H1 (cell line): ENCODE data around the gene KCNJ4.

Experiments used
- CEBPB ChIP-seq: IDR thresholded peaks from 2 replicates; pipeline ENCODE4 v1.6.1; 2012; ENCODE audit warnings: low read depth, low read length
- CHD2 ChIP-seq: IDR thresholded peaks from 2 replicates; pipeline ENCODE4 v1.6.1; 2012; ENCODE audit warnings: low read length, improper control_type of control experiment
- EGR1 ChIP-seq: IDR thresholded peaks from 2 replicates; pipeline ENCODE4 v1.6.1; 2011; ENCODE audit warnings: low read depth, low read length, borderline replicate concordance
- EP300 ChIP-seq, 2 experiments: IDR thresholded peaks; 1 replicate in 1 of 2; 2 replicates in 1 of 2; pipeline ENCODE4 v1.6.1; 2011 to 2012; ENCODE audit warnings: low read depth in 2 of 2, low read length in 2 of 2, mild to moderate bottlenecking in 2 of 2, borderline replicate concordance in 1 of 2, inconsistent platforms in 1 of 2, moderate library complexity in 1 of 2
- POLR2A ChIP-seq, 2 experiments: IDR thresholded peaks; 1 replicate in 1 of 2; 2 replicates in 1 of 2; pipeline ENCODE4 v1.6.1; 2011; ENCODE audit warnings: low read depth in 2 of 2, low read length in 2 of 2, mild to moderate bottlenecking in 2 of 2; ENCODE audit errors: control extremely low read depth in 1 of 2
- POLR2AphosphoS5 ChIP-seq: IDR thresholded peaks from 2 replicates; pipeline ENCODE4 v1.6.1; 2011; ENCODE audit warnings: low read depth, low read length
- SIN3A ChIP-seq, 2 experiments: IDR thresholded peaks in 1 of 2; conservative IDR thresholded peaks in 1 of 2; 2 replicates each; pipeline ENCODE4 v1.6.1; 2011 to 2012; ENCODE audit warnings: low read length in 2 of 2, improper control_type of control experiment in 1 of 2, low read depth in 1 of 2, mild to moderate bottlenecking in 1 of 2
- SP1 ChIP-seq: IDR thresholded peaks from 2 replicates; pipeline ENCODE4 v1.6.1; 2011; ENCODE audit warnings: low read depth, low read length
- TCF12 ChIP-seq: IDR thresholded peaks from 2 replicates; pipeline ENCODE4 v1.6.1; 2011; ENCODE audit warnings: low read depth, mild to moderate bottlenecking, low read length
- YY1 ChIP-seq: IDR thresholded peaks from 2 replicates; pipeline ENCODE4 v1.6.1; 2011; ENCODE audit warnings: low read depth, mild to moderate bottlenecking, low read length
- TF ChIP-seq, protein P1 (sequence below), 3 experiments: IDR thresholded peaks; 1 replicate in 2 of 3; 2 replicates in 1 of 3; pipeline versions ENCODE4 v1.5.1 to v1.6.1; 2011; ENCODE audit warnings: low read length in 3 of 3, mild to moderate bottlenecking in 3 of 3, inconsistent platforms in 2 of 3, low read depth in 1 of 3, moderate library complexity in 1 of 3; ENCODE audit not compliant: insufficient read depth in 1 of 3; ENCODE audit errors: control extremely low read depth in 1 of 3
- TF ChIP-seq, protein P2 (sequence below): IDR thresholded peaks from 2 replicates; pipeline ENCODE4 v1.6.1; 2011; ENCODE audit warnings: low read depth, mild to moderate bottlenecking, low read length; ENCODE audit not compliant: insufficient read depth

DNA sequence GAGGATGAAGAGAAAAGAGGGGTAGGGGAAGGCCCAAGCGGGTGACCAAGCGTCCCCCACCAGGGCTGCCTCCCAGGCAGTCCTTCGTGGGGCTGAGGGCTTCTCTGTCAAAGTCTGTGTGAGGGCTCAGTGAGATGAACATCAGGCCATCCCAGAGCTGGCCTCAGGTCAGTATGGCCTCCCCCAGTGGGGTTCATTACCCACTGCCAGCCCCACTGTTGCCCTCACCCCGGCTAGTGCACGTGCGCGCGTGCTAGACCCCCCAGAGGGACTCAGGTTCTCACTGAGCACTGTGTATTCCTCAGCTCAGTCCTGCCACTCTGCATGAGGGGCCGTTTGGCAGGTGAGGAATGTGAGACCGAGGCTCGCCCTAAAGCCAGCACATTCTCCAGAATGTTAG, 16.2 kb upstream of the KCNJ4 start:
- TF ChIP-seq CHD2 (no peak), EP300 (IDR thresholded peaks at IDR 0.05; ENCODE audit: borderline replicate concordance in 1 of 2, low read depth in 2 of 2, low read length in 2 of 2) (no peak), EGR1 (no peak), POLR2A (IDR thresholded peaks at IDR 0.05; ENCODE audit: control extremely low read depth in 1 of 2, low read depth in 2 of 2, low read length in 2 of 2) (no peak), SIN3A (conservative IDR thresholded peaks at IDR 0.05 in 1 of 2, IDR thresholded peaks at IDR 0.05 in 1 of 2; ENCODE audit: low read depth in 1 of 2, low read length in 2 of 2) (no peak), CEBPB (no peak), TCF12 (no peak), SP1 (no peak), YY1 (no peak), POLR2AphosphoS5 (no peak)
- TF ChIP-seq, protein P1, sequence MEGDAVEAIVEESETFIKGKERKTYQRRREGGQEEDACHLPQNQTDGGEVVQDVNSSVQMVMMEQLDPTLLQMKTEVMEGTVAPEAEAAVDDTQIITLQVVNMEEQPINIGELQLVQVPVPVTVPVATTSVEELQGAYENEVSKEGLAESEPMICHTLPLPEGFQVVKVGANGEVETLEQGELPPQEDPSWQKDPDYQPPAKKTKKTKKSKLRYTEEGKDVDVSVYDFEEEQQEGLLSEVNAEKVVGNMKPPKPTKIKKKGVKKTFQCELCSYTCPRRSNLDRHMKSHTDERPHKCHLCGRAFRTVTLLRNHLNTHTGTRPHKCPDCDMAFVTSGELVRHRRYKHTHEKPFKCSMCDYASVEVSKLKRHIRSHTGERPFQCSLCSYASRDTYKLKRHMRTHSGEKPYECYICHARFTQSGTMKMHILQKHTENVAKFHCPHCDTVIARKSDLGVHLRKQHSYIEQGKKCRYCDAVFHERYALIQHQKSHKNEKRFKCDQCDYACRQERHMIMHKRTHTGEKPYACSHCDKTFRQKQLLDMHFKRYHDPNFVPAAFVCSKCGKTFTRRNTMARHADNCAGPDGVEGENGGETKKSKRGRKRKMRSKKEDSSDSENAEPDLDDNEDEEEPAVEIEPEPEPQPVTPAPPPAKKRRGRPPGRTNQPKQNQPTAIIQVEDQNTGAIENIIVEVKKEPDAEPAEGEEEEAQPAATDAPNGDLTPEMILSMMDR (IDR thresholded peaks at IDR 0.05; ENCODE audit: control extremely low read depth in 1 of 3, insufficient read depth in 1 of 3, low read depth in 1 of 3, low read length in 3 of 3), result no peak
- TF ChIP-seq, protein P2, sequence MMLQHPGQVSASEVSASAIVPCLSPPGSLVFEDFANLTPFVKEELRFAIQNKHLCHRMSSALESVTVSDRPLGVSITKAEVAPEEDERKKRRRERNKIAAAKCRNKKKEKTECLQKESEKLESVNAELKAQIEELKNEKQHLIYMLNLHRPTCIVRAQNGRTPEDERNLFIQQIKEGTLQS, result no peak
